Measurements from ENCODE around the gene SPPL2B.

Gene SPPL2B

DNA sequence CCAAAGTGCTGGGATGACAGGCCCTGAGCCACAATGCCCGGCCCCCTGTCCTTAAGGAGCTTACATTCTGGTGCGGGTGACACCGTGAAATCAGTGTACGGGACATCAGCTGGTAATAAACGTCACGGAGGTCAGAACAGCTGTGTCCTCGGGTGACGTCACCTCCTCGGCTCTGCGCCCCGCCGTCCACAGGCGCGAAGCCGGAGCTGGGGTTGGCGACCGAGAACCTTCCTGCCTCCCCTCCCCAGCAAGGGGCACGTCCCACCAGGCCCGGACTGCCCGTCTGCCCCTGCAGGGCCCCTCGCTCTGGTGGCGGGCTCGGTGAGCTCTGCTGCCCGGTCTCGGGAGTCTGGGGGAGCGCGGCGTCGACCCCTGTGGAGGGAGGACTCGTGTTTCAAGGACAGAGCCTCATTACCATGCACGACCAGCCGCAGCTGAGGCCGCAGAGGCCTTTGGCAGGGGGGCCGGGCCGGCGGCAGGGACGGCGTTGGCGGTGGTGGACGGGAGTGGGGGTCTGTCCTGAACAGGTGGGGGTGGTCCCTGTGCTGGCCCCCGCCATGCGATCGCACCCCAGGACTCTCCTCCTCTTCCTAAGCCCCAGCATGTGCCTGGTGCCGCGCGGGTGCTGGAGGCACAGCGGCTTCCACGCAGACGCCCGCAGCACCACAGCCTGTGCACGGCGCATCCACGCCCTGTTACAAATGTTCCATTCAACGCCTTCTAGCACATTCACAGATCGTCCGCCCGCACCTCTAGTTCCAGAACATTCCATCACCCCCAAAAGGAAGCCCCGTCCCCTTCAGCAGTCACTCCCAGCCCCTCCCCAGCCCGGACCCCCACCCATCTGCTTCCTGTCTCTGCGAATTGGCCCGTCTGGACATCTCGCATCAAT is 25.9 kb upstream of the SPPL2B start:
- no peak for DNase-seq

DNA sequence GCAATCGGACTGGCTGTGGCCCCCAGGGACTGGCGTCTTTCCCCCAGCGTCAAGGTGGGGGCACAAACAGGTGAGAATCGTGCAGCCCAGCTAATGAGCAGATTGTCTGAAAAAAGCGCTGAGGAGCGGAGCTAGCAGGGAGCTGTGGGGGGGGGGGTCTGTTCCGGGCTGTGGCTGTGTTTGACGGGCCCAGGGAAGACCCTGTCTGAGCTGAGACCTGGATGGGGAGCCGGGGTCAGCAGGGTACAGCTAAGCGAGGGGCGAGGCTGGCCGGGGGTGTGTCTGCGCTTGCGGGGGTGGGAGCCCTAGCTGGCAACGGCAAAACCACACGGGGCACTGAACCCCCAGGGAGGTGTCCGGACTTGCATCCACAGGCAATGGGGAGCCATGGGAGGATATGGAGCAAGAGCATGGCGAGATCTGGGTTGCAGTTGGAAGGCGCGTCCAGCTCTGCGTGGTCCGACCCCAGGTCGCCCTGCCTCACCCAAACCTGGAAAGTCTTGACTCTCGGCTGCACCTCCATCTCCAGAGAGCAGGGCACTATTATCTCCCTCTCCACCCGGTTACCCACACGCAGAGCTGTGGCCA is 25.2 kb upstream of the SPPL2B start:
- no peak for DNase-seq

DNA sequence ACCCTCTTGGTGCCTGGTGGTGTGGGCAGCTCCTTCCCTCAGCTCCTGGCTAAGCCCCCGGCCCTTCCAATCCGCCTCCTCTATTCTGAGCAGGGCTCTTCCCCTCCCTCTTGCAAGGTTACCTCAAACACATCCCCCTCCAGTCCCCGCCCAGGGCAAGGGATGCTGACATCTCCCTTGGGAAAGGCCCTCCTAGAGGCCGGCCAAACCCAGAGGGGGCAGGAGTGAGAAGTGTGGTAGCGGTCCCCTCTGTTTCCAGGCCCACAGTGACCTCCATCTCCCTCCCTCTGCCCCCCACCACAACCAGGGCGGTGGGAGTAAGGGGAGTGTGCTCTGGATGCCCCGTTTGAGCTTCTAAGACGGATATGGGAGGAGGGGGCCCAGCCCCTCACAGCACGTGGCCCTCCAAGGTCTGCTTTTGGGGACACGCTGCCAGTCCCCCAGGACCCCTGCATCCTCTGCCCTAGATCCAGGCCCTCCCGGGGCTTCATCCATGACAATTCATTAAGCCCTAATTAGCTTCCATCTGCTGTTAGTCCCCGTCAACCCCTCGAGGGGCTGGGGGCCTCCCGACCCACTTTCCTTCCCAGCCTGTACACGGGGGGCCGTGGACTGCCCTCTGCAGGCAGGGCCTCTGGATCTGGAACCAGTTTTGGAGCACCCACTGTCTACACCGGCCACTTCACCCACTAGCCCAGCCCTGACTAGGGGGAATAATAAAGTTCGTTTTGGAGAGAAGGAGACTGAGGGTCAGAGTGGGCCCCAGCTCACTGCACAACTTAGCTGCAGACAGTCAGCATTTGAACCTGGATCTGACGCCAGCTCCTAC is 22.8 kb upstream of the SPPL2B start:
- no peak for DNase-seq

DNA sequence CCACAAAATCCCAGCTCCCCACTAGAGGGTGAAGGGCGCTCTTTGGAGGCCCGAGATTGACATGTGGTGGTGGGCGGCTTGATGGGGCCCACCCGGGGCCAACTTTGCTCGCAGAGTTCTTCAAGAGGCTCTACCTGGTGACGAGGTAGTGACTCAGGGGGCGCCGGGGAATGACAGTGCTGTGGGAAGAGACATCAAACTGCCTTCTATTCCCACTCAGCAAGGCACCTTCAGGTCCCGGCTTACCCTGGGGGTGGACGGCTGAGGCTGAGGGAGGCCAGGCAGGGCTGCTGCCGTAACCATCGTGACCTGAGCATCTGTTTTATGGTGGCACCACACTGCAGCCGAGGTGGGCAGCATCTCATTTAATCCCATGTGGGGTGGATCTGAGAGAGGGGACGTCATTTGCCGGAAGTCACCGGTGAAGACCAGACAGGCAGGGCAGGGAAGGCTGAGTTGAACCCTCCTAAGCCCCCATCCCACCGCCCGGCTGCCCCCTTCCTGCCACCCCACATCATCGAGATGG is 22.1 kb upstream of the SPPL2B start:
- no peak for DNase-seq

DNA sequence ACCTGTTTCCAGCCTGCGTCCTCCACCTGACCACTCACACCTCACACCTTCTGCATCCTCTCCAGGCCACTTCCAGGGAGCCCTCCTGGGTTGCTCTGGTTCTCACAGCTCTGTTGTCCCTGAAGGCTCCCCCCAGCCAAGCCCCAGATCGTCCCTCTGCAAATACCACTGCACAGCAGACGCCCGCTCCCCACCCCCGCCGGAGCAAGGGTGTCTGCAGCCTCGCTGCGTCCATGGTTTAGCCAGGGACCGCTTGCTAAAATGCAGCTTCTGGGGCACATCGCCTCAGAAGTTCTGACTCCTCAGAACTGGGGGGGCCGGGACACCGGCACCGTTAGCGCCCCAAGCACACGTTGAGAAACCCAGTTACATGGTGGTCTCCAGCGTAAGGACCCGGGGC is 21.5 kb upstream of the SPPL2B start:
- no peak for DNase-seq

DNA sequence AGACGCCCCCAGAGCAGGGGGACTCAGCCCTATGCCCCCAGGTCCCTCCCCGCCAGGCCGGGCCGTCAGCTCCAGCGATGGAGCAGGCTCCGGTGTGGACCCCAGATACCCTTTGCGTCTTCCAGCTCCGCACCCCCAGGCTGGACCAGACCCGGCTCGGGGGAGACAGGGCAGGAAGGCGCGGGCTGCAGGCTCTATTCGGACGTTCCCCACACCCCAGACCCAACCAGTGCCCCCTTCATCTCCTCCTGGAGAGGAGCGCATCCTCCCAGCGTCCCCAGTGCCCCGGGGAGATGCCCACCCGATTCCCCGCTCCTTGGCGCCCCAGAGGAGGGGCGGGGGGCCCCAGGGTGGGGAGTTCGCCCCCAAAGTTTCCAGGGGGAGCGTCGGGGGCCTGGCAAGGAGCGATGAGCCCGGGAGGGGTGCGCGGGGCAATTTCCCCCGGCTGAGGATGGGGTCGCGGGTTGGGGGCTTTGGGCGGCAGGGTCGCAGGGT is 20.9 kb upstream of the SPPL2B start:
- no peak for DNase-seq

DNA sequence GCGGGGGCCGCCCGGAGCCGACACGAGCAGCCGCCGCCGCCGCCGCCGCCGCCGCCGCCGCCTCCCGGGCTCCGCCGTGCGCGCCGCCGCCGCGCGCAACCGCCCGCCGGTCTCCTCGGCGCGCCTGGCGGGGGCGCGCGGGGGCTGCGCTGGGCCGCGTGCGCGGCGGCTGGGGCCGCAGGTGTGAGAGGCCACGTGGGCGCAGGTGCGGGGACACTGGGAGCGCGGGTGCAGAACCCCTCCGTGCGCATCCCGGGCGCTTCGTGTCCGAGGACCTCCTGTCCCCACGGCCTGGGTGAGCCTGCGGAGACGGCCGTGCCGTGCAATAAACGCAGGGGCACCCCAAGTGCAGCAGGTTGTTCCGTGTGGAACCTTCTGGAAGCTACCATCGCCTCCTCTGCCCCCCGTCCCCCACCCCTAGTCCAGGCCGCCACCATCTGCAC is 20.3 kb upstream of the SPPL2B start, which contains the start of gene LINGO3:
Gene LINGO3, minus strand, starts transcription at position 41 of the 443 bp plus-strand sequence. CDS start 16,378 bp downstream, outside the sequence.
- no peak for DNase-seq

DNA sequence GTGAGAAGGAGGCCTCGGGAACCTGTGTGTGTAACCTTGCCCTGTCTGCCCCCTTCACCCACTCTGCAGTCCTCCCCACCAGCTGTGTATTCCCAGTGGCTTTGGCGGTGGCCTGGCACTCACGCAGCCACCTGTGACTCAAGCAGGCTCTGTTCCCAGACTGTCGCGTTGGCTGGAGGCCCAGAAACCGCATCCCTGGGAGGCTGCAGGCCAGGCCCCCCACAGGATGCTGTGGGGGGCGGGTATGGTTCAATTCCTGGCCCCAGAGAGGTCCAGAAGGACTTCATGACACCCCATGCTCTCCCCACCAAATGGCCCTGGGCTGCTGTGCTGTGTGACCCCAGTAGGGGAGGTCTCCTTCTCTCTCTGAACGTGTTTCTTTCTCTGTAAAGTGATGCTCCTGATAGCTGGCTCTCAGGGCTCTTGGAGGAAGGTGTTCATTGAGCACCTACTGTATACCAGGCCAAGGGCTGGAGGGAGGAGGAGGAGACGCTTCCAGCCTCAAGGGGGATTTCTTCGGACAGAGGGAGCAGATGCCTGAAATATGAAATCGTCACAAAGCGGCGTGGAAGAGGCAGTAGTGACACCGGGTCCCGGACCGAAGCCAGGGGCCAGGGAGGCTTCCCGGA is 18.6 kb upstream of the SPPL2B start:
- no peak for DNase-seq

DNA sequence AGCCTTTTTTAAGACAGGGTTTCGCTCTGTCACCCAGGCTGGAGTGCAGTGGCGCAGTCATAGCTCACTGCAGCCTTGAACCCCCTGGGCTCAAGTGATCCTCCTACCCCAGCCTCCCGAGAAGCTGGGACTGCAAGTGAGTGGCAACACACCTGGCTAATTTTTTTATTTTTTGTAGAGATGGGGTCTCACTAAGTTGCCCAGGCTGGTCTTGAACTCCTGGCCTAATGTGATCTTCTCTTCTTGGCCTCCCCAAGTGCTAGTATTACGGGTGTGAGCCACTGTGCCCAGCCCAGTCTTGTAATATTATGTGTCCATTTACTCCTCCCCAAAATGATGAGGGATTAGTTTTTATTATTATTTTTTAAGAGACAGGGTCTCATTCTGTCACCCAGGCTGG is 17.4 kb upstream of the SPPL2B start:
- DNase-seq = no peak

DNA sequence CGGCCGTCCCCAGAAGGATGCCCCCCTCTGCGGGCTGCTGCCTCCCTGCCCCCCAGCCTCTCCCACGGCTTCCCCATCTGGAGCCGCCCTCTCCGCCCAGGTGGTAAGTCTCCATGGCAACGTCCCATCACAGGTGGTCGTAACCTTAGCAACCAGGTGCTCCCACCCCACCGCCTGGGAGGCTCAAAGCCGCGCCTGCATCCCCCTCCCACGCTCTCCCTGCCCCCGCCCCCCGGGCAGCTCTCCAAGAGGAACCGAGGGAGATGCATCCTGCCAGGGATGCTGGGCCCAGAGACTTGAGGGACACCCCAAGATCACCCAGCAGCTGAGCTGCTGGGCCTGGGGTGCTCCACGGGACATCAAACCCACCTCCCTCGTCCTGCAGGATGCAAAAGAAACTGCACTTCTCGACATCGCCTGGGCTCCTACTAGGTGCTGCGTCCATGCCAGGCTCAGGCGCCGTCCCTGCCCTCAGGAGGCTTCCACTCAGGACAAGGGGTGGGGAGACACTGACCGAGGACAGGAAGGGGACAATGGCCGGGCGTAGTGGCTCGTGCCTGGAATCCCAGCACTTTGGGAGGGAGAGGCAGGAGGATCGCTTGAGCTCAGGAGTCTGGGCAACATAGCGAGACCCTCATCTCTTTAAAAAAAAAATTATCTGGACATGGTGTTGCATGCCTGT is 15.5 kb upstream of the SPPL2B start:
- DNase-seq = no peak

DNA sequence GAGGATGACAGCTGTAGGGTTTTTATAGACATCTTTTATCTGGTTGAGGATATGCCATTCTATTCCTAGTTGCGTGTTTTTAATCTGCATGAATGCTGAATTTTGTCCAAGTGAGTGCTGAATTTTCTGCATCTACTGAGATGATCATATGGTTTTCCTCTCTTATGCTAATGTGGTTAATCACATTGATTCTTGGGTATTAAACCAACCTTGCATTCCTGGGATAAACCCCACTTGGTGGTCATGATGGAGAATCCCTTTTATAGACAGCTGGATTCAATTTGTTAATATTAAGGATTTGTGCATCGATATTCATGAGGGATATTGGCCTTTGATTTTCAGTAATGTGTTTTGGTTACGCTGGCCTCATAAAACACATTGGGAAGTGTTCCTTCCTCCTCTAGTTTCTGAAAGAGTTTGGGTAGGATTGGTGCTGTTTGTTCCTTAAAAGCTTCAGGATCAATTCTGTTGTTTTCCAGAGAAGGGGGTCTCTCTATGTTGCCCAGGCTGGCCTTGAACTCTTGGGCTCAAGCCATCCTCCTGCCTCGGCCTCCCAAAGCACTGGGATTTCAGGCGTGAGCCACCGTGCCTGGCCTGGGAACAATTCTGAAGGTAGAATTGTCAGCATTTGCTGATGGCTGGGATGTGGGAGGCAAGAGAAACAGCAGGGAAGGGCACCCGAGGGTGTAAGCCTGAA is 13.2 kb upstream of the SPPL2B start:
- no peak for DNase-seq

DNA sequence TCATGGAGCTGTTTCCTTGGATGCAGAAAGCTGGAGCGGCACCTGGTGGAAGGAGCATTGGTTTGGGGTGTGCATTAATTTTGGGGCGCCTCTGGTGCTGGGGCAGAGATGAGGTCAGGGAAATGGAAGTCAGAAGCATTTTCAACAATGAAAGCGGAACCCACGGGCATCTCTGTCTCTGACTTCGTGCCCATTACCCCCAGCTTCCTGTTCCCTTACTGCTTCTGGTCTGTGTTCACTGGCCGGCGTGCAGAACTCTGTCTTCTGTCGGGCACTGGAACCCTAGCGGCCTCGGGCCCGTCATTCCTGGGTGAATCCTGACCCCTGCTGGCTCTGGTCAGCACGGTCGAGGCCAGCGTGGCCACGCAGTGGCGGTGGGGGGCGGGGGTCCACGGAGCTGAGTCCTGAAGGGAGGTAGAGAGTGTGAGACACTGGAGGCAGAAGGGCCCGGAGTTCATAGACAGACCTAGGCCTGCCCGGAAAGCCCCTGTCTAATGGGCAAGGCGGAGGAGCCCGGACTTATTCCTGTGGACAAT is 12.6 kb upstream of the SPPL2B start:
- no peak for DNase-seq

DNA sequence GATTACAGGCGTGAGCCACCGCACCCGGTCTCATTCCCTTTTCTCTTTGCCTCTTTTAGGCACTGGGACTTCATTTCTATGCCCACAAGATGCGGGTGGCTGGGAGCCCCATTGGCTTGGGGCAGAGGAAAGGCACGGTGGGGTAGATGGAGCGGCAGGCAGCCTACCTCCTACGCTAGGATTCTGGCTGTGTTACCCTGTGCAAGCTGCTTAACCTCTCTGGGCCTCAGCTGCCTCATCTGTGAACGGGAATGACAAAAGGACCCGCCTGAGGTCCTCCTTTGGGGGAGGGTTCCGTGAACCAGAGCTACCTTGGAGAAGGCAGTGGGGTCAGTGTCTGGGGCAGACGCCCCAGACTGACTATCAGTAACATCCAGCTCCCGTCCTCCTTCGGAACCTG is 11.2 kb upstream of the SPPL2B start:
- no peak for DNase-seq

DNA sequence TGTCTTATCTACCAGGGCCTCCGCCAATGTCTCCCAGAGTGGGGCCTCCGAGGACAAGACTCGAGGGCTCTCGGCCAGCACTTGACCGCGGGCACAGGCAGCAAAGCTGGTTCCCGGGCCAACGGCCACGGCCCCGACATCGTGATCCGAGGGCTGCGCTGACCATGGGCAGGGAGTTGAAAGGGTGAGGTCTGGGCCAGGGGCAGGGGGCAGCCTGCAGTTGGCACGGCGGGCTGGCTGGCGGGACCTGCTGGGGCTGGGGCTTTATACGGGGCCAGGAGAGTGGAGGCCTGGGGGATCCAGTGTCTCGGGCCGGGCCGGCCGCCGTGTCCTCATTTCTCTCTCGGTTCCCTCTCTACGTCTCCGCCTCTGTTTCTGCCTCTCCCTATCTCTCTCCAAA is 10.7 kb upstream of the SPPL2B start:
- DNase-seq = no peak

DNA sequence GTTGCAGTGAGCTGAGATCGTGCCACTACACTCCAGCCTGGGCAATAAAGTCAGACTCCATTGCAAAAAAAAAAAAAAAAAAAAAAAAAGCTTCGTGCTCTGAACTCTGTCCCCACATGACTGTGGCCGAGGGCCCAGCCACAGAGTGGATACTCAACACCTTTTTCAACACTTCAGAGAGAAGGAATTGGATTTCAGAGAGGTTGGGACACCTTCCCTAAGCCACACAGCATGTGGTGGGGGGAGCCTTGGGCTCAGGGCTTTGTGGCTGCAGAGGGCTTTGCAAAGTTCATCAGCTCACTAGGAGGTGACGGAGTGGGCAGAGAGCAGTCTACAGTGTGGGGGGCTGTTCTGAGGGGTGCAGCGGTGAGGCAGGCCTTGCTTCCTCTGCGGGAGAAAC is 9.6 kb upstream of the SPPL2B start:
- no peak for DNase-seq

DNA sequence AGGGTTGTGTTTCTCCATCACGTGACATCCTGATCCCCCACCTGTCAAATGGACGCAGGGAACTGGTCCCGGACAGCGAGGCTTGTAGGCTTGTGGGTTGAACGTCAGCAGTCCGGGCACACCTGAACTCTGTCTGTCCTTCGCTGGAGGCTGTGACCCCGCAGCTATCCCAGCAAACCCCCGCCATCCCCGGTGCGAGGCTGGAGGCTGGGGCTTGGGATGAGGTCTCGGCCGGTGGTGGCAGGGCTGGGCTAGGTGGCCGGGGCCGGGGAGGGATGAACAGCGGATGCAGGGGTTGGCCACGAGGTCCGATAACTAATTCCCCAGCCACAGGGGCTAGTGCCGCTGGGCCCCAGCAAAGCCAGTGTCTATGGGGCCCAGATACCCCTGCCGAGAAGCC is 8.9 kb upstream of the SPPL2B start:
- no peak for DNase-seq

DNA sequence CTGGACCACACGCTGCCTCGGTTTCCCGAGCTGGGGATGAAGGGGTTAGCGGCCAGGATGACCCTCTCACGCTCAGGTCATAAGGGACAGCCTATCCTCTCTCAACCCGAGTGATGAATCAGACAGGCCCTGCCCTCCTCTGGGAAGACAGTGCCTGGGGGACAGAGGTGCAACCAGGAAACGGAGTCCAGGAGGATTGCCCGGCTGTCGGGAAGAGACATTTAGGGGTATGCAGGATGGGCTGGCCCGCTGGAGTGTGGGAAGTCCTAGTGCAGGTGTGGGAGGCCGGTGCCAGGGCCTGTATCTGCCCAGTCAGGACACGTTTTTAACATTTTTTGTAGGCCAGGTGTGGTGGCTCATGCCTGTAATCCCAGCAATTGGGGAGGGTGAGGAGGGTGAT is 8.4 kb upstream of the SPPL2B start:
- no peak for DNase-seq

DNA sequence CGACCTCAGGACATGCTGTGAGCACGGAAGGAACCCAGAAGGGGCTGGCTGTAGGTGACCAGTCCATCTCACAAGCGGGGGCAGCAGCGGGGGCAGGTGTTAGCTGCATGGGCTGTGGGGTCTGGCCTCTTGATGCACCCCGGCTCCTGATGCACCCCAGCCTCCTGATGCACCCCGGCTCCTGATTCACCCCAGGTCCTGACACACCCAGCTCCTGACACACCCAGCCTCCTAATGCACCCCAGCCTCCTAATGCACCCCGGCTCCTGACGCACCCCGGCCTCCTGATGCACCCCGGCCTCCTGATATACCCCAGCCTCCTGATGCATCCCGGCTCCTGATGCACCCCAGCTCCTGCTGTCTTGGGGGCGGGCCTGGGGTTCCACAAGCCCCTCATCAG is 7.5 kb upstream of the SPPL2B start:
- no peak for DNase-seq

DNA sequence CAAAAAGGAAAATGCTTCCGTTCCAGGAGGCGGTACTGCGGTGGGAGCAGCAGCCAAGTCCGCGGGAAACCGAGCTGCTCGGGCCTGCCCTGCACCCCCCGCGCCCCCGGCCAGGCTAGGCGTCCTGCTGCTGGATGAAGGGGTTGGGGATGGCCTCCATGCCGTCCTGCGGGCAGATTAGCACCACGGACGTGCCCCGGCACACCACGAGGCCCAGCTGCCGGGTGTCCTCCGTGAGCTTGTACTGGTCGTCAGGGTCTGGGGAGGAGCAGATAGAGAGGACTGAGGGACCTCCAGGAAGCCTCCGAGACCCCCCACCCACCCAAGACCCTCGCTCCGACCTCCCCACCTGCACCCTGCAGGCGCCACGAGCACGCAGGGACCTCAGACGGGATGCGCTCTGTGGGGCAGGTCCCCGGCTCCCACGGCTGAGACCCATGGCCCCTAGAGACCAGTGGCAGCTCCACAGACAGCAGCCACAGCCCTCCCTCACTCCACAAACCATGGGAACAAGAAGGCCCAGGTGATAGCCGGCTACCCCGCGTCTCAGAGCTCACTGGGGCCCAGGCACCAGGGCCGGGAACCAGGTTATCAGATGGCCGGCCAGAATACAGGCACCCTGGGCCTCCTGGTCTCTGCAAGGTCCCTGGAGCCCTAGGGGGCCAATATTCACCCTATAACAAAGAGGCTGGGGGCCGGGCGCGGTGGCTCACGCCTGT is 6.8 kb upstream of the SPPL2B start:
- no peak for DNase-seq

DNA sequence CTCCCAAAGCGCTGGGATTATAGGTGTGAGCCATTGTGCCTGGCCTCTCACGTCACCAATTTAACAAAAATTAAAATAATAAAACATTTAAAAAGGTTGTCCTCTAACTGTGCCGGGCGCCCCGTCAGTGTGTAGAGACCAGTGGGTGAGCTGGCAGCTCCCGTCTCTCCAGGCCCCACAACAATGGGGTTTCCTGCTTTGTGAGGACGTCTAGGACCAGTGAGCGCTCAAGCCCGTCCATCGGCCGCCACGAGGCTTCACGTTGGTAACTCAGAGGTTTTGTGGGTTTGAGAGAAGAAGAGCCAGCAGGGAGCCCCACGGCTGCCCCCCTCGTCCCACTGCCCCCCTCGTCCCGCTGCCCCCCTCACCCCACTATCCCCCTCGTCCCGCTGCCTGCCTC is 4.8 kb upstream of the SPPL2B start:
- DNase-seq = no peak

All from NCI-H1417 treated with DMSO at 0.1 percent for 48 hours (cell line).